Stimulated activated CD4-positive, alpha-beta T cell treated with anti-CD3 and anti-CD28 coated beads, Interleukin-15, amount 100 ng/mL, for 48 hours (primary cell): Measurements from ENCODE around the gene CAPN5.

ENCODE experiments used
- DNase-seq, 2 donors: peaks; one replicate each; pipeline ENCODE4 v3.0.0-alpha.2; 2020; ENCODE audit warnings: low read depth in 2 of 2

Gene CAPN5

DNA sequence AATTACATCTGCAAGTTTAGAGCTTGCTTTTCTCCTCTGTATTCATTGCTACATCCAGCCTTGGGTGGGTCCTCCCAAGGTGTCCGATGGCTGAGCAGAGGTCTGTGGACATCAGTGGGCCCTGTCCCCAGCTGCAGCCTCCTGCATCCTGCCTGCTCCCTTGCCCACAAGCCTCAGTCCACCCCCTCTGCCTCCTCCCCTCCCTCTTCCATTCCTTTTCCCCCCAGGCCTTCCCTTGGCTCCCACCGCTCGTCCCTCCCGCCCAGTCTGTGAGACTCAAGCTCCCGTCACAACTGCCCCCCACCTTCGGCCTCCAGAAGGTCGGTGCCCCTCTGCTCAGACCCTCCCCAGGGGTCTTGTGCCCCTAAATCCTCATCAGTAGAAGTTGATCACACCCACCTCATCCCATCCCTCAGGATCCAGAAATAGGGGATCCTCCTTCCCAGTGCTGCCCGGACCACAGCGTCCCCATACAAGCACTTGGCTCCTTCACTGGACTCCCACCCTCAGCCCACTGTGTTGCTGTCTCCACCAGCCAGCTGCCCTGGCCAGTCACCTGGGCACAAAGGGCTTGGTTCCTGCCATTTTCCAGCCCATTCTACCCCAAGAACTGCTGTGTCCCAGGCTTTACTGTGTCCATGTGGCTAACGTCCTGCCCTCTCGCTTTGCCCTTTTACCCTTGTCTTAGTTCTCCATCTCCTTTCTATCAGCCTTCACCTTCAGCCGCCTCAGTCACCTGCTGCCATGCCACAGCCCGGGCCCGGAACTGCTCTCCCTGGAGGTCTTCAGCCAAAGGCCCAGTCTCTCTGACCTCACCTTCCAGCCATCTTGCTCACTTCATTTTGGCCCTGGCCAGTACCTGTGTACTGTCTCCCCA, 33.6 kb downstream of the CAPN5 start:
- no peak for DNase-seq

DNA sequence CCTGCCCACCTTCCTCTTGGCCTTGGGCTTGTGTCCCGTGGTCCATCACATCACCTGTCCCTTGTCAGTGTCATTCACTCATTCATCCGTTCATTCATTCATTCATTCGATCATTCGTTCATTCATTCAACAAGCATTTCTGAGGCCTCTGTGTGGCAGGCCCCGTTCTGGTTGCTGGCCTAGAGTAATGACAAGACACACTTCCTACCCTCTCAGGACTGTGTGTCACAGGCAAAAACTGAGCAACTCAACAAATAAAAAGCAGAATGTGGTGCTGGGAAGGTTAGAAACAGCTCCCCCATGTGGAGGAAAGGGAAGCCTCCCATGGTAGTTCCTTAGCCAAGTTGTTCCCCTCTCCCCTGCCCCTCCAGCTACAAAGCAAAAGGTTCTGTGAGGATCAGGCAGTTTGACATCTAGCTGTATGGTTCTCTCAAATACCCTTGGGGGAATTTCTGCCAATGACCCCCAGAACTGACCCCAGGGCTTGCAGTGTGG, 34.3 kb downstream of the CAPN5 start:
- DNase-seq, result no peak

DNA sequence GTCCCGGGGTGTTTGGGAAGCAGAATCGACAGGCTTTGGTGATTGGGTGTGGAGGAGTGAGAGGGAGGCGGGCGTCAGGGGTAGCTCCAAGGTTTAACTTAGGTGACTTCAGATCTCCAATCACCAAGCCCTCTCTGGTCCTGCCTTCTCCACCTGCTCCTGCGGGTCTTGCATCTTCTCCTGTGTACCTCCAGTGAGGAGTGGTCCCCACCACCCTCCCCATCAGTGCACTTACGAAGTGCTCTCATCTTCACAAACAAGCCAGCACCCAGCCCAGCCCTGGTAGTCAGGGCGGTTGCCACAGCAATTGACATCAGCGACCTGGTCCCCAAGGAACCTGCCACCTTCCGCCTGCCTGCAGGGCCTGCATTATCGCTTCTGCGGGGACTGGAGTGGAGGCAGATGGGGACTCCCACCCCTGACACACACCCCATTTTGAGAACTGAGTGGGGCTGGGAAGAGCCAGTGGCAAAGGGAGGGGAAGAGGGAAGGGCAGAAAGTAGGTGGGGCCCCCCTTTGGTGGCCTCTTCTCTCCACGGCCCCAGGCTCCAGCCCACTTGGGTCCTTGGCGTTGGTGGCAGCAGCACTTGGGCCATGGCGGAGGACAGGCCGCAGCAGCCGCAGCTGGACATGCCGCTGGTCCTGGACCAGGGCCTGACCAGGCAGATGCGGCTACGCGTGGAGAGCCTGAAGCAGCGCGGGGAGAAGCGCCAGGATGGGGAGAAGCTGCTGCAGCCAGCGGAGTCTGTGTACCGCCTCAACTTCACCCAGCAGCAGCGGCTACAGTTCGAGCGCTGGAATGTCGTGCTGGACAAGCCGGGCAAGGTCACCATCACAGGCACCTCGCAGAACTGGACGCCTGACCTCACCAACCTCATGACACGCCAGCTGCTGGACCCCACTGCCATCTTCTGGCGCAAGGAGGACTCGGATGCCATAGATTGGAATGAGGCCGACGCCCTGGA, 35.8 kb downstream of the CAPN5 start, which contains the start of gene OMP:
Gene OMP, plus strand, starts transcription at position 595 of the 965 bp plus-strand sequence. Its CDS starts 0 bp downstream, at position 595.
- no peak for DNase-seq

DNA sequence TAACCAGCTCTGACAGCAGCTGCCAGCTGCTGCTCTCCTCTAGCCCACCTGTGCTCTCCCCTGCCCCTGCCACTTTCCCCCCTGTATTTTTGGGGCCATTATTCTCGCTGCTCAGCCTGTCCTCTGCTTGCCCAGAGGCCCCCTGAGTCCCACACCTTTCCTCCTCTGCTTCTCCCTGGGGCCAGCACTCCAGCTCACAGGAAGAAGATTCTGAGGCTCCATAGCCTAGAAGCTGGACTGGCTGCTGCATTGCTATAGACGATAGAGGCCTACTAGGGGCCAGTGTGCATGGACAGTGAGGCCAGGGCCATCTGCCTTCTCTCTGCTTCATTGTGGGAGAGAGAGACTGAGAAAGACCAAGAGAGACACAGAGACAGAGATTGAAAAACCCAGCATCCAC, 36.5 kb downstream of the CAPN5 start:
- no peak for DNase-seq

DNA sequence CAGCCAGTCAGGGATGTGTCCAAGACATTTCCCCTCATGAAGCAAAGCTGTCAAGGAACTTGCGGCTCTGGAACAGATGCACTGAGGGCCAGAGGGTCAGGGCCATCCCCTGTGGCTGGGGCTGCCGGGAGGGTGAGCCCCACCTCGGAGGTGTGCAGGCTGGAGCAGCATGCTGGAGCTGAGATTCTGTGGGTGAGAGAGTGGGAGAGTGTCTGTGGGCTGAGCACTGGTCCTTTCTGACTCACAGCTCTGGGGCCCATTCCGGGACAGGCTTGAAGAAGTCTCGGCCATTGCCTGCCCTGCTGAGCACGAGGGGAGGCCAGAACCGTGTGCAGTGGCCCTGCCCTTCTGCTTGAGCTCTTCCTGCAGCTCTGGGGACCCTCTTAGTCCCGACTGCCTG, 38.0 kb downstream of the CAPN5 start:
- no peak for DNase-seq

DNA sequence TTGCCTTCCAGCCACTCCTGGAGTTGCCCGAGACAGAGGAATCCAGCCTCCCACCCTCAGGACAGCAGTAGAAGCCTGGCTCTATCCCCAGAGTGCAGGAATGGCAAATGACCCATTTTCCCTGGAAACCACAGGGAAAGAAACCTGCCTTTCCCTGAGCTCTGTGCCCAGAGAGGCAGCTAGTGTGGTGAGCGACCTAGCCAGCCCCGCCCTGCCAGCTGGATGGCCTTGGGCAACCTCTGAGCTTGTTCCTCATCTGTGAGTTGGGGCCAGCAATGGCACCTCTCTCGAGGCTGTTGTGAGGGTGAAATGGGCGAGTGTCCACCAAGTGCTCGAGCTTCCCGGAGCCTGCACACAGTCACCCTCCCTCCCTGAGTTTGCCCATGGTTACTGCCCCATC, 39.5 kb downstream of the CAPN5 start:
- DNase-seq, result no peak

DNA sequence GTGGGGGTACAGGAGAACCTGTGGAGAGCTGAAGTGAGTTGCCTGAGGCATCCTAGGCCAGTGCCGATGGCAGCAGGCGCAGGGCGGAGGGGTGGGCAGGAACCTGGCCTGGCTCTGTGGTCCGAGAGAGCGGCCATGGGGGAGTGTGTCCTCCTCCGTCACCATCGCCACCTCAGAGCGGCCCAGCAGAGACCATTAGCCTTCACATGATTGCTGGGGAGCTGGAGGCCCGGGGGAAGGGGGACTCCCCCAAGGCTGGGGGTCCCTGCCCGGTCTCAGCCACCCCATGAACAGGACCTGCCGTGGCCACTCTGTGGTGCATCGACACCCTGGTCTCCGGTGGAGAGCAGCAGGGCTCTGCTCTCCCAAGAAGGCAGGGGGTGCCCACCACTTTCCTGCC, 40.0 kb downstream of the CAPN5 start:
- DNase-seq, result no peak

DNA sequence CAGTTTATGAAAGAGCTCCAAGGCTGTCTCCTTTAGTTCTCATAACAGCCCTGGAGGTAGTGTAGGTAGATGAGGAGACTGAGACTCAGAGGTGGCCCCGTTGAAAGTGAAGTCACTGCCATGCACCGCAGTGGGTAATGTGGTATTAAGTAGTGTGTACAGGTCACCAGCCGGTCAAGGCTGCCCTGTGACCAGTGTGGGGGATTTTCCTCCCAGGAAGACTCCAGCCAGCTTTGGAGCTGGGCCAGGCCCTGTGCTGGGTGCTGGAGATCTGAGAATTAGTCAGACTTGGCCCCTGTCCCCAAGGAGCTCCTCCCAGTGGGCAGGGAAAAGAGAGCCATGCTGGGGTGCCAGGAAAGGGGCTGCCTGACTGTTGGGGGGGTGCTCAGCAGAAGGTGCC, 41.2 kb downstream of the CAPN5 start:
- DNase-seq, result no peak

DNA sequence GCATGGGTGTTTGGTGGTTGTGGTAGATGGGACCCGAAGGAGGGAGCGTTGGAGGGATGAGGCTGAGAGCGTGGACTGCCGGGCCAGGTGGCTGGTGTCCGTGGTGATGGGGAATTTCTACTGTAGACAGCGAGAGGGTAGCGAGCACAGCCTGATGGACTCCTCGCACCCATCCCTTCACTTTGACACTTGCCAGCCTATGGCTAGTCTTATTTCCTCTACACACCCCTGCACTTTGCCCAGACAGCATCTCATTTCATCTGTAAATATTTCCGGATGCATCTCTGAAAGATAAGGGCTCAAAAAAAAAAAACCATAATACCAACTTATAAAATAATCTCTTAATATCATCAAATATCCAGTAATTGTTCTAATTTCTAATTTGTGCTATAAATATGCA, 41.7 kb downstream of the CAPN5 start:
- DNase-seq, result no peak

DNA sequence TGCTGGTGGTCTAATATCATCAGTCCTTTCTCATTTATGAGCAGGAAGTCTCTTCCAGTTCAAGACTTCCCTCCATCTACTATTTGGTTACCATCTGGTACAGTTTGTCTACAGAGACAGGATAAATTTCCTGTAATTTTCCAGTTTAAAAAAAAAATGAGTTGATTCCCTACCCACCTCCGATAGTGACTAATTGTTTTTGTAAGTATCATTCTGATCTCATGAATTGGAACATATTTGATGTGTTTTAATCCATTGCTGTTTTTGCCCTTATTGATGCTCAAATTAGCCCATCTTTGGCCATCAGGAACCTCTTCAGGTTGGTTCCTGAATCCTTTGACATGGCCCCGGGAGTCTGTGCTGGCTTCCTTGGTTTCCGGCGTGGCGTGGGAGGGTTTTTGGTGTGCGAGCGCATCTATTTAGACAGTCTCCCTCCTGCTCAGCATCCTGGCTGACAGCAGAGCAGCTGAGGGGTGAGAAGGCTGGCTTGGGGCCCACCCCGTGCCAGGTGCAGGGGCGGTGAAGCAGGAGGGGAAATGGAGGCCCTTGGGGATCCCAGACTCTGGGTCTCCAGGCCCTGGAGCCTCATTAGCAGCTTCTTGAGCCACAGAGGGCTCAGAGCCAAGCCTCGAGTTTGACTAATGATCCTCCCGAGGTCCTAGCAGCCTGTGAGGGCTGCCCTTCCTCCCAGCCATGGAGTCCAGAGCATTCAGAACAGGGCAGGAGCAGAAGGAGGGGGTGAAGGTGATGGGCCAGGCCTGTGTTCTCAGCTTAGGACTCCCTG, 42.7 kb downstream of the CAPN5 start:
- DNase-seq, result no peak

DNA sequence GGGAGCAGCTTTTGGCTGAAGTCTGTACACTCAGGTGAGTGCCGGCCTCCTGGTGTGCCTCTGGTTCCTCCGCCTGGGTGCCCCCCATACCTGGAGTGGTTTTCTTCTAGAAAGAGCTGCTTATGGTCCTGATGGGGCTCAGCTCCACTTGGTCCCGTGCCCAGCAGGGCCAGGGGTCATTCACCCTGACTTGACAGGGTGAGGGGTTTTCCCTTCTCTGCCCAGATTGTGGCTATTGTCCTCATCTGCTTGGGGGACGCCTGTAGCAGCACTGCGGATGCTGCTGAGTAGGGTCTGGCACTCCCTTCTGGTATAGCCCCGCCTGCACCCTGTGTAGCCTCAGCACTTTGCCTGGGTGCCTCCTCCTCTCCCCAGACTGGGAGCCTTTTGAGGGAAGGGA, 44.1 kb downstream of the CAPN5 start:
- DNase-seq, result no peak

DNA sequence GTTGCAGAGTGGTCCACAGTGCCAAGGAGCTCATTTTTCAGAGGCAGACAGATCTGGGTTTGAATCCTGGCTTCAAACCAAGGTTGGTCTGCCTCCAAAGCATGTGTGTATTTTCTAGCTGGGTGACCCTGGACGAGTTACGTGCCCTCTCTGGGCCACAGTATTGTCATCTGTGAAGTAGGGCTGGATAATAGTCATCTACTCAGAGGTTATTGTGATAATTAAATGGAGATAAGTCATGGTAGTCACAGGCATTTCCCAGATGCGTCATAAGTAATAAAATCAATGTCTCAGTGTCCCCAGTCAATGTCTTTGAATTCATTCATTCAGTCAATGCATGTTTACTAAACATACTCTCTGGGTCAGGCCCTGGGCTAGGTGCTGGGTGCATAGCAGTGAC, 44.5 kb downstream of the CAPN5 start:
- DNase-seq, result no peak

DNA sequence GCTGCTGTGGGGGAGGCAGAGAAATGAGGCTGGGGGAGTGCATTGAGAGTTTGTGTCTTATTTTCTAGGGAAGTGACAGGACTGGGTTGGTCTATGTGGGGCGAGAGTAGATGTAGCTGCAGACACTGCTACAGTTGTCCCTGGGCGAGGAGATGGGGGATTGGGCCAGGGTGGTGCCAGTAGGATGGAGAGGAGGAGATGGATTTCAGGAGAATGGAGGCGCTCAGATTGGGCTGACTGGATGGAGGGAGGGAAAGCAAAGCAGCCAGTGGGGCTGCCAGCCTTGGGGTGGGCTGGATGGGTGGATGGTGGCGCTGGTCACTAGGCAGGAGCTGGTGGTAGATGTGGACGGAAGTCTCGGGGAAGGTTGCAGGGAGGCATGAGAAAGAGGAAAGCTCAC, 45.2 kb downstream of the CAPN5 start:
- no peak for DNase-seq

DNA sequence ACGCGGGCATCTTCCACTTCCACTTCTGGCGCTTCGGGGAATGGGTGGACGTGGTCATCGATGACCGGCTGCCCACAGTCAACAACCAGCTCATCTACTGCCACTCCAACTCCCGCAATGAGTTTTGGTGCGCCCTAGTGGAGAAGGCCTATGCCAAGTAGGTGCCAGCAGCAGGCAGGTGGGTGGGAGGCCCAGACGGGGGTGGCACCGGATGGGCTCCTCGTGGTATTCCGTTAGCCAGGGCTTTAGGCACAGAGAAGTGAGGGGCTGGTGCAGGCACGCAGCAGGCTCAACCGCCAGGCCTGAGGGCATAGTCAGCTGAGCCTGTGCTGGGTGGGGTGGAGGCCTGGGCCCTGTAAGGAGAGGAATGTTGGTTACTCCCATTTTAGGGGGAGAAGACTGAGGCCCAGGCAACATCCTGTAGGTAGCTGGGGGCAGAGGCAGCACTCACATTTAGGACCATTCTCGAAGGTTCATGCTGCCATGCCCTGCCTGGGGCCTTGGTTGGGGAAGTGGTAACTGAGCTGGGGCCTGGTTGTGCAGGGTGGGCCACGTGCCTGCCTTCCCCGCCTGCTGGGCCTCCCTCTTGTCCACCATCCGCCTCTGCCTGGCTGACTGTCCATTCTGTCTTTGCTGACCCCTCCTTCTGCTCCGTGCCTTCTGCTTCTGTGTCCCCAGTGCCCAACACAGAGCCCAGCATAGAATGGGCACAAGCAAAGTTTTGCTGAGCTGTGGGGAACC, 46.0 kb downstream of the CAPN5 start:
- DNase-seq, result no peak

DNA sequence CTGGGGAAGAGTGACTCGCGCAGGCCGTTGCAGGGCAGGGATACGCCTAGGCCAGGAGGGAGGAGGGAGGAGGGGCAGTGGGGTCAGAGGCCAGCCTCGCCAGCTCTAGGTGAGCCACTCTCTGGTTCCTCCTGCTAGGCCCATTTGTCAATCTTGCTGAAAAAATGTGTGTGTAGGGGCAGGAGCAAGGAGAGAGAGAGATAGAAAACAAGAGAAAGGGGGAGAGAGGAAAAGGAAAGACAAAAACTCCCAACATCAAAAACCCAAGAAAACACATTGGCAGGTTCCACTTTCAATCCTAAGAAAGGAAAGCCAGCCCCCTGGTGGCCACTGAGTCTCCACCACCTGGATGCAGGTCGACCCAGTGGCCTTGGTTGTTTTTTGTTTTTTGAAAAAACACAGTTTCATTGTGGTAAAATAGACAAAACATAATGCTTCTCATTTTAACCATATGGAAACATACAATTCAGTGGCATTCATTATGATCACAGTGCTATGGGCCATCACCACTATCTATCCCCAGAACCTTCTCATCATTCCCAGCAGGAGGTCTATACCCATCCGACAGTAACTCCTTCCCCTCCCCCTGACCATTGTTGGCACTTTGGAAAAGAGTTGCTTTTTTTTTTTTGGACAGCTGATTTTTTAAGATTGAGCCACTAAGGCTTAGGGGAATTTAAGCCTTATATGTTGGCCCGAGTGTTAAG, 46.8 kb downstream of the CAPN5 start:
- DNase-seq, result no peak

DNA sequence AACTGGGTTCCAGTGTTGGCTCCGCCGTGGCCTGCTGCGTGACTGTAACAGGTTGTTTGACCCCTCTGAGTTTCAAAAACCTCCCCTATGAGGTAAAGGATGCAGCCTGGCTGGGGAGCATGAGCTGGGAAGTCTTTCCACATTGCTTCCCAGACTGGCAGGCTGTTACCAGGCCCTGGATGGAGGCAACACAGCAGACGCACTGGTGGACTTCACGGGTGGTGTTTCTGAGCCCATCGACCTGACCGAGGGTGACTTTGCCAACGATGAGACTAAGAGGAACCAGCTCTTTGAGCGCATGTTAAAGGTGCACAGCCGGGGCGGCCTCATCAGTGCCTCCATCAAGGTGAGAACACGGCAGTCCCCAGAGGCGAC, 47.3 kb downstream of the CAPN5 start:
- no peak for DNase-seq

DNA sequence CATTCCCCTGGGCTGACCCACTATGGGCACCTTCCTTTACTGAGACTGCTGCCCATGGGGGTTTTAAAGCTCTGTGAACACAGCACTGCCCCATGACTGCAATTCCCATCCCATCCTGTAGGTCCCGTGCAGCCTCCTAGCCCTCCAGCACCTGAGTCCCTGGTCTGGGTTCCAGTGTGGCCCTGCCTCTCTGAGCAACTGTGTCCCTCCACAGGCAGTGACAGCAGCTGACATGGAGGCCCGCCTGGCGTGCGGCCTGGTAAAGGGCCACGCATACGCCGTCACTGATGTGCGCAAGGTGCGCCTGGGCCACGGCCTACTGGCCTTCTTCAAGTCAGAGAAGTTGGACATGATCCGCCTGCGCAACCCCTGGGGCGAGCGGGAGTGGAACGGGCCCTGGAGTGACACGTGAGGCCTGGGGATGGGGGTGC, 48.4 kb downstream of the CAPN5 start:
- DNase-seq, result no peak

DNA sequence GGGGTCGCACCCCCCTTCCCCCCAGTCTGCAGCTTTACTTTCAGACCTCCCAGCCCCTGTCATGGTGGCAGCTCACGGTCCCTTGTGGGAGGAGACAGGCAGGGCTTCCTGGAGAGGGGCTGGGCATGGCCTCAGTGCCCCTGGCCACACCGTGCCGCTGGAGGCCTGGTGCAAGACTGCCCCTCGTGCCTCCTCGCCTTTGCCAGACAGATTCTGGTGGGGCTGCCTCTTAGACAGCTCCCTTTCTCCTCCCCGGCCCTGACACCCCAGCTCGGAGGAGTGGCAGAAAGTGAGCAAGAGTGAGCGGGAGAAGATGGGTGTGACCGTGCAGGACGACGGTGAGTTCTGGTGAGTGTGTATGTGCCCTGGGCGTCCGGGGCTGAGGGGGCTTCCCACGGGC, 49.2 kb downstream of the CAPN5 start:
- no peak for DNase-seq

DNA sequence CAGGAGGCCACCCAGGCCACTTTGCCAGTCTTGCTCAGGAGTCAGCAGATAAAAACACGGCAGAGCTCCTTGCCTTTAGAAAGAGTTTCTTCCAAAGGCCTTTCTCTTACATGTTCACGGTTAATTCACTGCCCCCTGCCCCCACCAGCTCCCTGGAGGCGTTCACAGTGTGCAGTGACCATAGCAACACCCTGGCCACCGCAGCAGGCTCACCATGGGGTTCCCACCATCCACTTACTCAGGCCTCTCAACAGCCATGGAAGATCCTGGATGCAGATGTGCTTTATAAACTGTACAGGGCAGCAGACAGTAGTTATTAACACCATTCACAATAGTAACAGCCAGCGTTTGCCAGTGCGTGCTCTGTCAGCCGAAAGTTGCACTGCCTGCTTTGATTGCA, 50.7 kb downstream of the CAPN5 start:
- no peak for DNase-seq

DNA sequence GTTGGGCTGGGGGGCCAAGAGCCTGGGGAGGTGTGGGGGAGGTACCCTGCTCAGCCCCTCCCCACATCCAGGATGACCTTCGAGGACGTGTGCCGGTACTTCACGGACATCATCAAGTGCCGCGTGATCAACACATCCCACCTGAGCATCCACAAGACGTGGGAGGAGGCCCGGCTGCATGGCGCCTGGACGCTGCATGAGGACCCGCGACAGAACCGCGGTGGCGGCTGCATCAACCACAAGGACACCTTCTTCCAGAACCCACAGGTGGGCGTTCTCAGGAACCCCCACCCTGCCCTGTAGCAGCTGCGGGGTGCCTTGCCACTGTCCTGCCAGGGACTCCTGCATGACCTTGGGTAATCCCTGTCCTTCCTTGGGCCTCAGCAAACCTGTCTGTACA, 51.3 kb downstream of the CAPN5 start:
- DNase-seq, result no peak
